Ascending aorta (tissue), 2 donors: ENCODE results near the gene QPRT. TPM values are rescaled to one million over a fixed set of nuclear protein-coding genes. Genes with fewer than 3 reads are reported as not detected.

Source experiments
- DNase-seq, 2 donors: peaks; one replicate each; pipeline ENCODE4 v3.0.0-alpha.2; 2019; ENCODE audit warnings: low spot score in 2 of 2
- H3K27ac ChIP-seq, 2 donors: fragments of 200-600 bp; sonication (generic); one replicate each; pipeline ENCODE4 v1.5.1; 2016 to 2017; ENCODE audit warnings: mild to moderate bottlenecking in 1 of 2
- H3K27me3 ChIP-seq: fragments of 200-600 bp; sonication (generic); one replicate; pipeline ENCODE4 v1.5.1; 2017
- H3K36me3 ChIP-seq, 2 donors: fragments of 200-600 bp; sonication (generic); one replicate each; pipeline ENCODE4 v1.5.1; 2016
- H3K4me1 ChIP-seq, 2 donors: fragments of 200-600 bp; sonication (generic); one replicate each; pipeline ENCODE4 v1.5.1; 2016 to 2017; ENCODE audit warnings: mild to moderate bottlenecking in 1 of 2
- H3K4me3 ChIP-seq, 2 donors: fragments of 200-600 bp; sonication (generic); one replicate each; pipeline ENCODE4 v1.5.1; 2016 to 2017; ENCODE audit warnings: mild to moderate bottlenecking in 1 of 2
- H3K9me3 ChIP-seq, 2 donors: fragments of 200-600 bp; sonication (generic); one replicate each; pipeline ENCODE4 v1.5.1; 2016
- CTCF ChIP-seq, 3 experiments: fragments of 200-600 bp in 2 of 3; fragments of 450-650 bp in 1 of 3; sonication (generic) in 2 of 3; IDR thresholded peaks; one replicate each; pipeline ENCODE4 v1.5.1; 2016 to 2019; ENCODE audit warnings: antibody characterized with exemption in 3 of 3, mild to moderate bottlenecking in 1 of 3, moderate library complexity in 1 of 3
- intact Hi-C: fragments of 100-400 bp; cut with DNase I; formaldehyde crosslinking; loops from one replicate; pipeline ENCODE4 v1.15.1; 2023
- total RNA-seq: library from RNA; depleted of rRNA; stranded (reverse); fragments of >200 nt; gene quantifications from one replicate; pipeline ENCODE4 v1.1.0, GENCODE V29; 2016

Gene QPRT
- total RNA-seq, 1 donor from 2014 or later, result 5.7 TPM

DNA sequence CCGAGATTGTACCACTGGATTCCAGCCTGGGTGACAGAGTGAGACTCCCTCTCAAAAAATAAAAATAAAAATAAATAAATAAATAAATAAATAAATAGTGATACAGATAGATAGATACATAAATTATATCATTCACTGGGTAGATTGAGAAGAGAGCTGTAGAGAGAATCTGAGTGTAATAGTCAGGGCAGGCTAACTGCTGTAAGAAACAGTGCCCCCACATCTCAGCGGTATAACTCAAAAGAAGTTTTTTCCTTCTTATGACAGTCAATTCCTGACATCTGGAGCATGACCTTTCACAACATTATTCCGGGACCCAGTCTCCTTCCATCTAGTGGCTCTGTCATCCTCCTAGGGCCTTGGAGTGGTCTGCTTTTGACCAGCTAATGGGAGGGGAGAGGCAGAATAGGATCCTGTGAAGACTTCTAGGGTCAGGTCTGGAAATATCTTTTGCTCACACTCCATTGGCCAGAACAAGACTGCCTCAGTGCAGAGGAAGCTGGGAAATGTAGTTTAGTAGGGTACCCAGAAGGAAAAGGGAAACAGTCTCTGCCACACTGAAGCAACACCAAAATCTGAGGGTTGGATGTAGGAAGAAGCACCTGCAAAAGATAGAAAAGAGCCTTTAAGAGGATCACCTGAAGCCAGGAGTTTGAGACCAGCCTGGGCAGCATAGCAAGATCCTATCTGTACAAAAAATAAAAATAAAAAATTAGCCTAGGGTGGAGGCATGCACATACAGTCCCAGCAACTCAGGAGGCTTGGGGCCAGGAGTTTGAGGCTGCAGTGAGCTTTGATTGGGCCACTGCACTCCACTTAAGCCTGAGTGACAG is 3.0 kb upstream of the QPRT start:
- H3K27me3 ChIP-seq, result no peaks in the 10 kb centered on the region
- no peaks in the 10 kb centered on the region for H3K4me1 ChIP-seq
- no peak overlapping the region for H3K4me3 ChIP-seq
- no peak for DNase-seq
- TF ChIP-seq CTCF (IDR thresholded peaks at IDR 0.05), result no peak
- intact Hi-C loops, result no loop called here
- no peak overlapping the region for H3K27ac ChIP-seq
- no peaks in the 10 kb centered on the region for H3K9me3 ChIP-seq
- H3K36me3 ChIP-seq, result no peaks in the 10 kb centered on the region

DNA sequence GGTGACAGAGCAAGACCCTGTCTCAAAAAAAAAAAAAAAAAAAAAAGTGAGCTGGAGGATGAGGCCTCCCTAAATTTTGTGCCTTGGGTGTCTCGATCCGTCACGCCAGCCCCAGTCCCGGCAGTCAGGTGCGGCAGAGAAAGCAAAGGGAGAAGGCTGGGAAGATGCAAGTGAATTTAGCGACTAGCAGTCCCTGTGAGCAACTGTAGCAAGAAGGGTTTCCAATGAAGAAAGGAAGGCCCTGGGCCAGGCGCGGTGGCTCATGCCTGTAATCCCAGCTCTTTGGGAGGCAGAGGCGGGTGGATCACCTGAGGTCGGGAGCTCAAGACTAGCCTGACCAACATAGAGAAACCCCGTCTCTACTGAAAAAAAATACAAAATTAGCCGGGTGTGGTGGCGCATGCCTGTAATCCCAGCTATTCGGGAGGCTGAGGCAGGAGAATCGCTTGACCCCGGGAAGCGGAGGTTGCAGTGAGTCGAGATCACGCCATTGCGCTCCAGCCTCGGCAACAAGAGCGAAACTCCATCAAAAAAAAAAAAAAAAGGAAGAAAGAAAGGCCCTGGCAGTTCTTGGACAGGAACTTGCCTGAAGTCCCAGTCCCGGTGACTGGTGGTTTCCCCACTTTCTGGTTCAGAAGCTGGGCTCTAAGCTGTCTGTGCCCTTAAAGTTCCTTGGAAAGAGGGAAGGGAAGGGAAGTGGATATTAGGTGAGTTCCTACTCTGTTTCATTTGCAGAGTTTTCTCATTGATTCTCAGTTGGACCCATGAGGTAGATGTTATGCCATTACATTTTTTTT is 1.8 kb upstream of the QPRT start:
- no peak for DNase-seq
- no peak overlapping the region for H3K27ac ChIP-seq
- H3K9me3 ChIP-seq, result no peaks in the 10 kb centered on the region
- no peaks in the 10 kb centered on the region for H3K36me3 ChIP-seq
- H3K4me3 ChIP-seq, result no peak overlapping the region
- no peaks in the 10 kb centered on the region for H3K4me1 ChIP-seq
- no peaks in the 10 kb centered on the region for H3K27me3 ChIP-seq
- intact Hi-C loops, result no loop called here
- no peak for TF ChIP-seq CTCF (IDR thresholded peaks at IDR 0.05)

GRCh38 chr16:29680180-29680598 is 1.2 kb downstream of the QPRT start:
- peak overlapping the region in 1 of 2 donors; percentile 44 for H3K4me3 ChIP-seq
- TF ChIP-seq CTCF (IDR thresholded peaks at IDR 0.05), result no peak
- intact Hi-C loops, result no loop called here
- H3K4me1 ChIP-seq, result no peaks in the 10 kb centered on the region
- no peaks in the 10 kb centered on the region for H3K36me3 ChIP-seq
- no peak overlapping the region for H3K27ac ChIP-seq
- no peak for DNase-seq
- no peaks in the 10 kb centered on the region for H3K27me3 ChIP-seq
- no peaks in the 10 kb centered on the region for H3K9me3 ChIP-seq

- H3K9me3 ChIP-seq, result no peaks in the 10 kb centered on the region
- no peak for TF ChIP-seq CTCF (IDR thresholded peaks at IDR 0.05)
- H3K4me3 ChIP-seq, result no peak overlapping the region
- no peaks in the 10 kb centered on the region for H3K27me3 ChIP-seq
- no peaks in the 10 kb centered on the region for H3K4me1 ChIP-seq
- H3K36me3 ChIP-seq, result no peaks in the 10 kb centered on the region
- no peak overlapping the region for H3K27ac ChIP-seq
- no peak for DNase-seq
- intact Hi-C loops, result no loop called here
Observed at GRCh38 chr16:29683543-29684090, 4.6 kb downstream of the QPRT start.

DNA sequence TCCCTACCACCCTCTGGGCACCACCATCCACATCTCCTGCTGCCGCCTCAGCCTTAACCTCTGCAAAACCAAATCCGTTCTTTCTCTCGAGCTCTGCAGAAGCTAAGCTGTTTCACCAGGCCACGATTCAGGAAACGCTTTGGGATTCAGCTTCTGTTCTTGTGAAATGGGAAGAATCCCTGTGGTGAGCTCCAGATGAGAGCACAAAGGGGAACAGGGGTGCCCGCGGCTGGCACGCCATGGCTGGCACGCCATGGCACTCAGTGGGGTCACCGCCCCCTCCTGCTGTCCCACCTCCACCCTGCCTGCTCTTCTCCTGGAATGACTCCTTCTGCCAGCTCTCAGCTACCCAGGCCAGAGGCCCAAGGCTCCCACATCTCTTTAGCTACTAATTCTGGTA is 5.7 kb downstream of the QPRT start:
- Histone ChIP-seq H3K4me3 (no peak overlapping the region), H3K27me3 (no peaks in the 10 kb centered on the region), H3K9me3 (no peaks in the 10 kb centered on the region), H3K27ac (no peak overlapping the region), H3K4me1 (no peaks in the 10 kb centered on the region), H3K36me3 (no peaks in the 10 kb centered on the region)
- no peak for TF ChIP-seq CTCF (IDR thresholded peaks at IDR 0.05)
- intact Hi-C loops, result no loop called here
- no peak for DNase-seq
